OCI-LY3 (cell line): ENCODE data around the gene FBXO34.
"Not testable (repeated sequence)": the region's sequence is repeated elsewhere in the genome, so short reads cannot be mapped to it uniquely, and the experiment has no call there.

Source experiments
- H2AFZ ChIP-seq: fragments of 200-600, 300-600 bp; shearing (Covaris generic); 2 replicates; pipeline ENCODE4 v1.6.0; 2014; ENCODE audit warnings: antibody characterized with exemption, low read depth, low read length
- H3K27ac ChIP-seq: fragments of 200-600, 300-600 bp; sonication (generic); 2 replicates; pipeline ENCODE4 v1.5.1; 2014; ENCODE audit warnings: mild to moderate bottlenecking, low read length, moderate library complexity, mixed read lengths
- H3K27me3 ChIP-seq: fragments of 200-600, 300-600 bp; sonication (generic); 2 replicates; pipeline ENCODE4 v1.6.1; 2014; ENCODE audit warnings: low read depth, low read length, mixed read lengths
- H3K36me3 ChIP-seq: fragments of 200-600, 300-600 bp; sonication (generic); replicated peaks from 2 replicates; pipeline ENCODE3; 2014; ENCODE audit warnings: low read depth, low read length, mixed read lengths
- H3K4me1 ChIP-seq: fragments of 300-600, 200-600 bp; sonication (generic); 2 replicates; pipeline ENCODE4 v1.6.1; 2014; ENCODE audit warnings: low read length, mixed read lengths
- H3K4me2 ChIP-seq: fragments of 200-600, 300-600 bp; sonication (generic); 2 replicates; pipeline ENCODE4 v1.6.1; 2014; ENCODE audit warnings: low read length, mixed read lengths
- H3K4me3 ChIP-seq: fragments of 300-600, 200-600 bp; sonication (generic); 2 replicates; pipeline ENCODE4 v1.5.1; 2014; ENCODE audit warnings: antibody characterized with exemption, mild to moderate bottlenecking, low read length, moderate library complexity
- H3K79me2 ChIP-seq: fragments of 300-600, 200-600 bp; shearing (Covaris generic); 2 replicates; pipeline ENCODE4 v1.6.1; 2014; ENCODE audit warnings: mild to moderate bottlenecking, low read length, mixed read lengths
- H3K9ac ChIP-seq: fragments of 300-600, 200-600 bp; shearing (Covaris generic); 2 replicates; pipeline ENCODE4 v1.6.0; 2014; ENCODE audit warnings: mild to moderate bottlenecking, low read length, moderate library complexity
- H3K9me3 ChIP-seq: fragments of 200-600, 300-600 bp; shearing (Covaris generic); 2 replicates; pipeline ENCODE4 v1.6.1; 2014; ENCODE audit warnings: low read length, mixed read lengths; ENCODE audit not compliant: insufficient read depth
- H4K20me1 ChIP-seq: fragments of 200-600, 300-600 bp; sonication (generic); 2 replicates; pipeline ENCODE4 v1.6.1; 2016; ENCODE audit warnings: low read length, mixed read lengths; ENCODE audit not compliant: insufficient read depth
- EZH2phosphoT487 ChIP-seq: fragments of 200-600 bp; shearing (Covaris generic); IDR thresholded peaks from 2 replicates; pipeline ENCODE4 v1.6.1; 2018; ENCODE audit warnings: antibody characterized with exemption, mixed run types, low read depth
- TF ChIP-seq, protein P1 (sequence below): fragments of 200-600, 300-600 bp; sonication (generic); IDR thresholded peaks from 2 replicates; pipeline ENCODE4 v1.5.1; 2014; ENCODE audit warnings: antibody characterized with exemption, low read length, low read depth

Gene FBXO34

DNA sequence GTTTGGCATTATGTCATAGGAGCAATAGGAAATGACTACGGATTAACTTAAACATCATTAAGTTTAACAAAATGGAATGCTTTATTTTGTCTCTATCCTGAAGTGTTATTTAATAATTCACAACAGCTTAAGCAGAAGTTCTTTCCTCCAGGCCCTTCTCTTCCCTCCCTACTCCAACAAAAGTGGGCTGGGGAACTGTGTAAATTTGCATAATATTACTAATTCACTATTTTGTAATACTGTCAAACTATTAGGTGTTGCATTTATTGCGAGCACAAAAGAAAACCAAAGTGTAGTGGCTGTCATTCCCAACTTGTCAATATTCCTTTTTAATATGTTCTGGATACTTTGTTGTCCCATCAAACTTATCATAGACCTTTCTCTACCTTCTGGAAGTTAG, 70.6 kb downstream of the FBXO34 start:
- no peak overlapping the region for H3K4me3 ChIP-seq
- H3K27me3 ChIP-seq = no peaks in the 10 kb centered on the region
- peaks cover 53% of the 10 kb centered on the region for H4K20me1 ChIP-seq
- TF ChIP-seq EZH2phosphoT487 = no peak
- TF ChIP-seq, protein P1, sequence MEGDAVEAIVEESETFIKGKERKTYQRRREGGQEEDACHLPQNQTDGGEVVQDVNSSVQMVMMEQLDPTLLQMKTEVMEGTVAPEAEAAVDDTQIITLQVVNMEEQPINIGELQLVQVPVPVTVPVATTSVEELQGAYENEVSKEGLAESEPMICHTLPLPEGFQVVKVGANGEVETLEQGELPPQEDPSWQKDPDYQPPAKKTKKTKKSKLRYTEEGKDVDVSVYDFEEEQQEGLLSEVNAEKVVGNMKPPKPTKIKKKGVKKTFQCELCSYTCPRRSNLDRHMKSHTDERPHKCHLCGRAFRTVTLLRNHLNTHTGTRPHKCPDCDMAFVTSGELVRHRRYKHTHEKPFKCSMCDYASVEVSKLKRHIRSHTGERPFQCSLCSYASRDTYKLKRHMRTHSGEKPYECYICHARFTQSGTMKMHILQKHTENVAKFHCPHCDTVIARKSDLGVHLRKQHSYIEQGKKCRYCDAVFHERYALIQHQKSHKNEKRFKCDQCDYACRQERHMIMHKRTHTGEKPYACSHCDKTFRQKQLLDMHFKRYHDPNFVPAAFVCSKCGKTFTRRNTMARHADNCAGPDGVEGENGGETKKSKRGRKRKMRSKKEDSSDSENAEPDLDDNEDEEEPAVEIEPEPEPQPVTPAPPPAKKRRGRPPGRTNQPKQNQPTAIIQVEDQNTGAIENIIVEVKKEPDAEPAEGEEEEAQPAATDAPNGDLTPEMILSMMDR = no peak
- H3K4me1 ChIP-seq = no peaks in the 10 kb centered on the region
- no peaks in the 10 kb centered on the region for H3K36me3 ChIP-seq
- no peak overlapping the region for H2AFZ ChIP-seq
- no peaks in the 10 kb centered on the region for H3K9me3 ChIP-seq
- H3K27ac ChIP-seq = no peak overlapping the region
- H3K4me2 ChIP-seq = no peak overlapping the region
- no peak overlapping the region for H3K9ac ChIP-seq
- H3K79me2 ChIP-seq = peaks cover 36% of the 10 kb centered on the region

DNA sequence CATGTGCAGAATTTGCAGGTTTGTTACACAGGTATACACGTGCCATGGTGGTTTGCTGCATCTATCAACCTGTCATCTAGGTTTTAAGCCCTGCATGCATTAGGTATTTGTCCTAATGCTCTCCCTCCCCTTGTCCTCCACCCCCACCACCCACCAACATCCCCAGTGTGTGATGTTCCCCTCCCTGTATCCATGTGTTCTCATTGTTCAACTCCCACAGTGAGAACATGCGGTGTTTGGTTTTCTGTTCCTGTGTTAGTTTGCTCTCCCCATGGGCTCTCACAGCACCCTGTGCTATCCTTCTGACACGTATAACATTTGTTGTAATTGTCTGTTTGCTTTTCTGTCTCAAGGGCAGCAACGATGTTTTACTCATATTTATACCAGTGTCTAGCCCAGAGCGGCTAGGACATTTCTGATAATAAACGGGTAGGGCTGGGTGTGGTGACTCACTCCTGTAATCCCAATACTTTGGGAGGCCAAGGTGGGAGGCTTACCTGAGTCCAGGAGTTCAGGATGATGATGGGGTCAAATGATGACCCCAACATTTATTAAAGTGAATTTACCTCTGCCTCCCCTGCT, 73.5 kb downstream of the FBXO34 start:
- not testable (repeated sequence) for H3K27me3 ChIP-seq, H3K9ac ChIP-seq, H3K9me3 ChIP-seq, H3K4me2 ChIP-seq, H3K36me3 ChIP-seq, H2AFZ ChIP-seq, H3K27ac ChIP-seq, H3K4me3 ChIP-seq
- Histone ChIP-seq H3K79me2 (peaks cover 55% of the 10 kb centered on the region), H4K20me1 (peaks cover 67% of the 10 kb centered on the region), H3K4me1 (peaks cover 18% of the 10 kb centered on the region)

DNA sequence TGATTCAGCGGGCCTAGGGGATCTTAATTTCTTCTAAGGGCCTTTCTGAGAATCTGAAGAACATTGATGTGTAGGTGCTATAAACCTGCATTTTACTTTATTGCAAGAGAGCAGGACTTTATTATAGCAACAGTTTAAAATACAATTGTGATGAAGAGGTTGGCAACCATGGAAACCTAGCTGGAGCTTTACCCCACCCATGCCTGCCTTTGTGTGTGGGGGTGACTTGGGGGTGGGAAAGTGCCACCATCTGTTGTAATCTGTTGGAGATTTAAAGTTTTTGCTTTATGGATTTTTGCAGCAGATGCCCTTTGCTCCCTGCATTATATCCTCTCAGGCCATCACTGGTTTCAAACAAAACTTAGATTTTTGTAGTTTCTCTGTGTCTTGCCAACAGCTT, 75.8 kb downstream of the FBXO34 start:
- Histone ChIP-seq H4K20me1 (peaks cover 49% of the 10 kb centered on the region), H3K79me2 (peaks cover 44% of the 10 kb centered on the region), H3K27me3 (no peaks in the 10 kb centered on the region), H3K4me3 (no peak overlapping the region), H3K4me1 (peaks cover 22% of the 10 kb centered on the region), H3K4me2 (no peak overlapping the region), H3K9ac (no peak overlapping the region), H3K27ac (no peak overlapping the region), H3K9me3 (no peaks in the 10 kb centered on the region), H3K36me3 (peaks cover 12% of the 10 kb centered on the region), H2AFZ (no peak overlapping the region)
- TF ChIP-seq, protein P1 = no peak
- no peak for TF ChIP-seq EZH2phosphoT487

DNA sequence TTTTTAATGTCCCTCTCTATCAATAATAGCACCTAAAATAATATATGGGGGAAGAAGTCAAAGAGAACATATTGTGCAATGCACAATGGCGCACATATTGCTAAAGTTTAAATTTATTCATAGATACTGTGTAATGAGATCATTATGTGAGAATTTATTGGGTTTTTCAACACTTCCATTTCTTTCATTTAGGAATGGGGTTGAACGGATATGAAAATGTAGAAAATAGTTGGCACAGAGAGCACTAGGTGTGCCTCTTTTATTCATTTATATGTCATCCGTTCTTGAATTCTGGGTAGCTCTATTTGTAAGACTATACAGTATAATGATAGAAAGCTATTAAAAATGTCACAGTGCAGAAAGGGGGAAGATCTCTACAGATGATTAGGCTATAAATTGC, 76.5 kb downstream of the FBXO34 start:
- peaks cover 43% of the 10 kb centered on the region for H4K20me1 ChIP-seq
- no peak overlapping the region for H3K9ac ChIP-seq
- no peaks in the 10 kb centered on the region for H3K27me3 ChIP-seq
- H3K9me3 ChIP-seq = no peaks in the 10 kb centered on the region
- peaks cover 19% of the 10 kb centered on the region for H3K36me3 ChIP-seq
- H3K4me2 ChIP-seq = no peak overlapping the region
- H3K4me1 ChIP-seq = peaks cover 22% of the 10 kb centered on the region
- no peak overlapping the region for H3K27ac ChIP-seq
- H3K4me3 ChIP-seq = no peak overlapping the region
- TF ChIP-seq, protein P1 = no peak
- no peak for TF ChIP-seq EZH2phosphoT487
- H2AFZ ChIP-seq = no peak overlapping the region
- H3K79me2 ChIP-seq = peaks cover 44% of the 10 kb centered on the region
